ENCODE data around the gene NDST1. TPM values are rescaled to one million over a fixed set of nuclear protein-coding genes. Genes with fewer than 3 reads are reported as not detected.

Gene NDST1
- total and polyA plus RNA-seq, 2 donors (not counting 3 experiments of a cell fraction or from before 2014, with no cell fraction given) = 38.6 to 102 TPM

- DNase-seq (ENCODE audit: low read depth, low spot score) = no peak
- H3K9ac ChIP-seq (replicated peaks; ENCODE audit: extremely low read depth, insufficient read depth, low read length) = no peak overlapping the region
- intact Hi-C loops (cut with micrococcal nuclease) = no loop called here
- no TSS peak for BruUV-seq (replicated peaks)
- H2AFZ ChIP-seq (ENCODE audit: low read depth, low read length) = no peak overlapping the region
- POLR2A ChIA-PET = no interaction called here
- H3K36me3 ChIP-seq (ENCODE audit: control insufficient read depth in 2 of 2, extremely low read depth in 1 of 2, insufficient read depth in 2 of 2, low read length in 2 of 2) = no peaks in the 10 kb centered on the region
- TF ChIP-seq EZH2 (IDR thresholded peaks at IDR 0.05; ENCODE audit: borderline replicate concordance, low read depth, low read length, severe bottlenecking) = no peak
- TF ChIP-seq FOS (IDR thresholded peaks at IDR 0.05; ENCODE audit: borderline replicate concordance, insufficient read depth, low read length) = no peak
- no peak for TF ChIP-seq MAX (IDR thresholded peaks at IDR 0.05; ENCODE audit: insufficient read depth, insufficient read length)
- no peak for TF ChIP-seq CTCF (IDR thresholded peaks at IDR 0.05; ENCODE audit: extremely low read depth in 1 of 2, insufficient read depth in 1 of 2, low read depth in 1 of 2, low read length in 2 of 2)
- no peak for TF ChIP-seq POLR2AphosphoS5 (IDR thresholded peaks at IDR 0.05; ENCODE audit: insufficient read depth, low read depth, low read length)
- TF ChIP-seq GATA2 (IDR thresholded peaks at IDR 0.05; ENCODE audit: insufficient read depth, insufficient read length, low read depth, low read length) = no peak
- no peak for TF ChIP-seq POLR2A (IDR thresholded peaks at IDR 0.05; ENCODE audit: low read depth, low read length)
- no peak for TF ChIP-seq JUN (IDR thresholded peaks at IDR 0.05; ENCODE audit: borderline replicate concordance, insufficient read depth, insufficient read length, low read depth)
- TF ChIP-seq MYC (IDR thresholded peaks at IDR 0.05; ENCODE audit: low read depth, low read length) = no peak
- no peaks in the 10 kb centered on the region for H4K20me1 ChIP-seq (replicated peaks; ENCODE audit: control insufficient read depth, extremely low read depth, insufficient read depth, low read length)
- H3K4me1 ChIP-seq (ENCODE audit: control insufficient read depth, extremely low read depth, insufficient read depth, low read length) = no peaks in the 10 kb centered on the region
- dilution Hi-C loops (cut with MboI; ENCODE audit: extremely low pct_ligation_motif_present, low sequenced_read_pairs) = no loop called here
- peaks cover 30% of the 10 kb centered on the region for H3K79me2 ChIP-seq (ENCODE audit: control insufficient read depth, insufficient read depth, low read length)
- no peak overlapping the region for H3K4me2 ChIP-seq (ENCODE audit: insufficient read depth, low read length)
- no peak overlapping the region for H3K4me3 ChIP-seq (replicated peaks in 1 of 3; ENCODE audit: insufficient read depth in 1 of 3, low read depth in 1 of 3, low read length in 3 of 3)
- H3K27ac ChIP-seq (ENCODE audit: insufficient read depth, low read depth, low read length) = no peak overlapping the region
- no peaks in the 10 kb centered on the region for H3K9me3 ChIP-seq (replicated peaks; ENCODE audit: control insufficient read depth, insufficient read depth, low read length)
- H3K27me3 ChIP-seq (ENCODE audit: control insufficient read depth in 2 of 2, insufficient read depth in 2 of 2, low read length in 2 of 2) = no peaks in the 10 kb centered on the region
- no peaks in the 10 kb centered on the region for H3K9me1 ChIP-seq (replicated peaks; ENCODE audit: control insufficient read depth, extremely low read depth, insufficient read depth, low read length)
- no peak for FAIRE-seq
- CTCF ChIA-PET = interaction anchor here (1.0 to 1.7 kb wide), 4 partner anchors 17 to 49 kb away, joined by 3 to 5 read pairs (median 4); no protein-coding TSS in a partner anchor
These were observed 2.1 kb upstream of the NDST1 start for GRCh38 chr5:150505816-150506215.

Data from endothelial cell of umbilical vein (primary cell).